Suprapubic skin (tissue), 4 donors: ENCODE data around the gene CACNA1E. TPM values are rescaled to one million over a fixed set of nuclear protein-coding genes. Genes with fewer than 3 reads are reported as not detected.

Experiments
- DNase-seq, 2 donors: peaks; one replicate each; pipeline ENCODE4 v3.0.0-alpha.2; 2019; ENCODE audit warnings: low spot score in 2 of 2
- H3K27ac ChIP-seq: fragments of 200-600 bp; sonication (generic); one replicate; pipeline ENCODE4 v1.5.1; 2019
- H3K27me3 ChIP-seq: fragments of 200-600 bp; sonication (generic); one replicate; pipeline ENCODE4 v1.5.1; 2019
- H3K36me3 ChIP-seq: fragments of 200-600 bp; sonication (generic); one replicate; pipeline ENCODE4 v1.5.1; 2019
- H3K4me1 ChIP-seq: fragments of 200-600 bp; sonication (generic); one replicate; pipeline ENCODE4 v1.5.1; 2019
- H3K4me3 ChIP-seq: fragments of 200-600 bp; sonication (generic); one replicate; pipeline ENCODE4 v1.5.1; 2019; ENCODE audit warnings: mild to moderate bottlenecking
- H3K9me3 ChIP-seq: fragments of 200-600 bp; sonication (generic); one replicate; pipeline ENCODE4 v1.5.1; 2019
- CTCF ChIP-seq, 2 donors: fragments of 200-600 bp in 1 of 2; fragments of 450-650 bp in 1 of 2; sonication (generic) in 1 of 2; IDR thresholded peaks; one replicate each; pipeline ENCODE4 v1.5.1; 2016 to 2019; ENCODE audit warnings: antibody characterized with exemption in 2 of 2, mild to moderate bottlenecking in 1 of 2, moderate library complexity in 1 of 2
- EP300 ChIP-seq: sonication (generic); formaldehyde crosslinking; IDR thresholded peaks from one replicate; pipeline ENCODE4 v1.6.1; 2017; ENCODE audit warnings: antibody characterized with exemption
- POLR2A ChIP-seq, 2 donors: fragments of 450-650 bp; IDR thresholded peaks; one replicate each; pipeline ENCODE4 v1.6.1; 2017; ENCODE audit warnings: antibody characterized with exemption in 2 of 2, mild to moderate bottlenecking in 2 of 2, moderate library complexity in 2 of 2
- POLR2AphosphoS5 ChIP-seq, 3 donors: sonication (generic); formaldehyde crosslinking; IDR thresholded peaks; one replicate each; pipeline ENCODE4 v1.6.1; 2017; ENCODE audit warnings: antibody characterized with exemption in 3 of 3
- WGBS: methylation state at CpG from one replicate; pipeline ENCODE4 v1.1.5; 2018; 5-methylcytosine and 5-hydroxymethylcytosine counted together
- total RNA-seq, 4 donors: library from RNA; depleted of rRNA; stranded (reverse); fragments of >200 nt; gene quantifications; one replicate each; pipeline ENCODE4 v1.1.0, GENCODE V29; 2016

Gene CACNA1E
- total RNA-seq, 4 donors from 2014 or later: not detected

- H3K9me3 ChIP-seq: no peaks in the 10 kb centered on the region
- no peak overlapping the region for H3K4me3 ChIP-seq
- no peaks in the 10 kb centered on the region for H3K36me3 ChIP-seq
- no peaks in the 10 kb centered on the region for H3K4me1 ChIP-seq
- TF ChIP-seq EP300: no peak
- TF ChIP-seq POLR2AphosphoS5 (IDR thresholded peaks at IDR 0.05): no peak
- TF ChIP-seq CTCF (IDR thresholded peaks at IDR 0.05): no peak
- no peak for TF ChIP-seq POLR2A (IDR thresholded peaks at IDR 0.05)
- DNase-seq: no peak
- 84% methylated on average over 5 of the region's 5 CpGs for WGBS
- H3K27ac ChIP-seq: no peak overlapping the region
- H3K27me3 ChIP-seq: peaks cover 8% of the 10 kb centered on the region
Observed at GRCh38 chr1:181645171-181645570, 161.9 kb downstream of the CACNA1E start.

GRCh38 chr1:181646710-181647109, 163.4 kb downstream of the CACNA1E start:
- TF ChIP-seq POLR2AphosphoS5 (IDR thresholded peaks at IDR 0.05) (no peak), EP300 (no peak), CTCF (IDR thresholded peaks at IDR 0.05) (no peak), POLR2A (IDR thresholded peaks at IDR 0.05) (no peak)
- 78% methylated on average over 8 of the region's 8 CpGs for whole genome bisulfite sequencing
- Histone ChIP-seq H3K27me3 (peaks cover 8% of the 10 kb centered on the region), H3K4me1 (no peaks in the 10 kb centered on the region), H3K27ac (no peak overlapping the region), H3K36me3 (no peaks in the 10 kb centered on the region), H3K9me3 (no peaks in the 10 kb centered on the region), H3K4me3 (no peak overlapping the region)
- DNase-seq: no peak

GRCh38 chr1:181647314-181648035, 164.2 kb downstream of the CACNA1E start:
- H3K36me3 ChIP-seq: no peaks in the 10 kb centered on the region
- H3K4me1 ChIP-seq: no peaks in the 10 kb centered on the region
- TF ChIP-seq POLR2AphosphoS5 (IDR thresholded peaks at IDR 0.05) (no peak), CTCF (IDR thresholded peaks at IDR 0.05) (no peak), EP300 (no peak), POLR2A (IDR thresholded peaks at IDR 0.05) (no peak)
- no peak overlapping the region for H3K4me3 ChIP-seq
- no peaks in the 10 kb centered on the region for H3K9me3 ChIP-seq
- H3K27ac ChIP-seq: no peak overlapping the region
- no peak for DNase-seq
- WGBS: 51% methylated on average over 11 of the region's 11 CpGs
- peaks cover 8% of the 10 kb centered on the region for H3K27me3 ChIP-seq

GRCh38 chr1:181651276-181651675, 168.0 kb downstream of the CACNA1E start:
- H3K4me3 ChIP-seq: no peak overlapping the region
- H3K9me3 ChIP-seq: no peaks in the 10 kb centered on the region
- WGBS: 57% methylated on average over 1 of the region's 1 CpG
- DNase-seq: no peak
- no peak overlapping the region for H3K27ac ChIP-seq
- TF ChIP-seq POLR2AphosphoS5 (IDR thresholded peaks at IDR 0.05) (no peak), EP300 (no peak), CTCF (IDR thresholded peaks at IDR 0.05) (no peak), POLR2A (IDR thresholded peaks at IDR 0.05) (no peak)
- no peaks in the 10 kb centered on the region for H3K4me1 ChIP-seq
- peaks cover 6% of the 10 kb centered on the region for H3K27me3 ChIP-seq
- no peaks in the 10 kb centered on the region for H3K36me3 ChIP-seq

- 89% methylated on average over 2 of the region's 2 CpGs for WGBS
- no peaks in the 10 kb centered on the region for H3K9me3 ChIP-seq
- no peaks in the 10 kb centered on the region for H3K36me3 ChIP-seq
- no peaks in the 10 kb centered on the region for H3K4me1 ChIP-seq
- H3K27ac ChIP-seq: no peak overlapping the region
- no peaks in the 10 kb centered on the region for H3K27me3 ChIP-seq
- no peak for TF ChIP-seq CTCF (IDR thresholded peaks at IDR 0.05)
- TF ChIP-seq POLR2A (IDR thresholded peaks at IDR 0.05): no peak
- TF ChIP-seq EP300: no peak
- no peak for TF ChIP-seq POLR2AphosphoS5 (IDR thresholded peaks at IDR 0.05)
- no peak for DNase-seq
- no peak overlapping the region for H3K4me3 ChIP-seq
Observed at GRCh38 chr1:181655756-181656155, 172.4 kb downstream of the CACNA1E start.
